ENCODE measurements around the gene CXCR6.

Gene CXCR6

DNA sequence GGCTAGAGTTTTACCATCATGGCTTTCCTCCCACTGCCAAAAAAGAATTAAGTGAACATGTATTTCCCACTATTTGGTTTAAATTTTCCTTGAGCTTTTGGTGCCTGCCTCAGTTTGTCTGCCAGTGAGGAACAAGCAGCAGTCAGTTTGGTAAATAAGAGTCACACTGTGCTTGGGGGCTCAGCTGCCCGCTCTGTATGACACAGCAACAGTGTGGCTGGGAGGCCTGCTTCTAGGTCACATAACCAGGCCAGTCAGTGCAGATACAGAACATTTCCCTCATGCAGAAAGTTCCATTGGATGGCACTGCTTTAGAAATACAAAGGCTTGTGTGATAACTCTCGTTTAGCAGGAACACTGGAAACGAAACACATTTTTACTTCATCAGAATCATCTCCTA, 26.7 kb downstream of the CXCR6 start:
- no peak for DNase-seq (ENCODE audit: low read depth)

DNA sequence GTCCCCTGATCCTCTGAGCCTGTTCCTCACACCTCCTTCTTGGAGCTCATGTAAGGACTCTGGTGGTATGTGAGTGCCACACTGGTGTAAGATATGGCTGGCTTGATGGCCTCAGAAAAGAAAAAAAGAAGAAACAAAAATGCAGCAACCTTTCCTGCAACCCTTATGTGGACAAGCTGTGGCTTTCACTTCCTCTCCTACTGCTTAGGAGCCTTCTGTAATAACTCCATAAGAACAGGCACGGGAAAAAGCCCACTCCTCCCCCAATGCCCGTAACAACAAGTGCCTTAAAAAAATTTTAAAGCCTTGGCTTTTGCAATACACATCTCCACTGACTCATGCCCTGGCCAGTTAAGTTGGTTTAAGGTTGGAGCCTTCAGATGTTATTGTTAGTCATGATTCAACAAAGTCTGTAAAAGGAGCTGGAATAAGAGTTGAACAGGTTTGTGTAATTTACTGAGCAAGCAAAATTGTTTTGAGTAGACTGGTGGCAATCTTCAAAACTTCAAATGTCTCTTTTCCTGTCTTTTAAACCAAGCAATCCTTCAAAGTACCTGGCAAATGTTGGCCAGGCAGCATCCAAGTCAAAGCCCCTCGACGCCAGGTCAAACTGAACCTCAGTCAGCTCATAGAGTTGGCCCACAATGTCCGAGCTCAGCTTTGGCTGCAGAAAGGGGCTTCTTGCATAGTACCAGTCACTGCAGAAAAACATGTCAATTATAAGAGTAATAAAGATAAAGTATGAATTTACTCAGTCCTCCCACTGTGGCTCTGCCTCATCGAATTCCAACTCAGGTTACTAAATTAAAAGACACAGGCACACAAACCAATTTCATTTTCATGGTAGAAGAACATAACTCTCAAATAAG, 29.5 kb downstream of the CXCR6 start:
- DNase-seq (ENCODE audit: low read depth): no peak

GRCh38 chr3:45974686-45975085, 31.4 kb downstream of the CXCR6 start:
- DNase-seq (ENCODE audit: low read depth): no peak

GRCh38 chr3:45975686-45976085, 32.4 kb downstream of the CXCR6 start:
- no peak for DNase-seq (ENCODE audit: low read depth)

- no peak for DNase-seq (ENCODE audit: low read depth)
These were observed 33.2 kb downstream of the CXCR6 start for GRCh38 chr3:45976191-45977091.

GRCh38 chr3:45978006-45978761, 34.9 kb downstream of the CXCR6 start:
- no peak for DNase-seq (ENCODE audit: low read depth)

- no peak for DNase-seq (ENCODE audit: low read depth)
These were observed 36.1 kb downstream of the CXCR6 start for GRCh38 chr3:45979378-45979777.

GRCh38 chr3:45980229-45980813, 37.1 kb downstream of the CXCR6 start:
- DNase-seq (ENCODE audit: low read depth): no peak

GRCh38 chr3:45980819-45981218, 37.6 kb downstream of the CXCR6 start:
- no peak for DNase-seq (ENCODE audit: low read depth)

DNA sequence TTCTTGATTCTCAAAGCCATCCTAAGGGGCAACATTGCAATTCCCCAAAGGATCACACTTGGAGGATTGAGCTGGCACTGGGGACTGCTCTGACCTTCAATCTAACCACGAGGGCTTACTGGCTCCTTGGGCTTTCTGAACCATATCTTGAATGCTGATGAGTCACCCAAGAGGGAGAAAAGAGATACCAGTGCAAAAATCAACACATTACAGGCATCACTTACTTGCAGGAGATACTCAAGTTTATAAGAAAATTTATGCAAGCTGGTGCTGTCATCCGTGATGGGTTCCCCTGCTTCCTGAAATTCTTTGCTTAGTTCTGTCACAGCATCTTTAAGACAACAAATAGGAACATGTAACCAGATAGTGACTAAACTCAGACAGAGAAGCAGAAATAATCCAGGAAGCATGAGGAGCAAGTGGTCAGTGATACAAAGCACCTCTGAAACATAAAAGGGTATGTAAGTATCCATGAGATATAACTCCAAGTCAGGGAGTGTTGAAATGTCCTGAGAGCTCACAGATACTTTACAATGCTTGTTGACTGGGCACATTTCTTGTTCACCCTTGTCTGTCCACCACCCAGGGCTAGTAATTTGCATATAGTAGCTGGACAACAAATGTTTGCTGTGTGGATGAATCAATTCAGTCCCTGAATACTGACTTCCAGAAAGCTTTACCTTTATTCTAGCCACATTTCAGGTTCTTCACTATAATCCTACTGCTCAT, 38.2 kb downstream of the CXCR6 start:
- no peak for DNase-seq (ENCODE audit: low read depth)

DNA sequence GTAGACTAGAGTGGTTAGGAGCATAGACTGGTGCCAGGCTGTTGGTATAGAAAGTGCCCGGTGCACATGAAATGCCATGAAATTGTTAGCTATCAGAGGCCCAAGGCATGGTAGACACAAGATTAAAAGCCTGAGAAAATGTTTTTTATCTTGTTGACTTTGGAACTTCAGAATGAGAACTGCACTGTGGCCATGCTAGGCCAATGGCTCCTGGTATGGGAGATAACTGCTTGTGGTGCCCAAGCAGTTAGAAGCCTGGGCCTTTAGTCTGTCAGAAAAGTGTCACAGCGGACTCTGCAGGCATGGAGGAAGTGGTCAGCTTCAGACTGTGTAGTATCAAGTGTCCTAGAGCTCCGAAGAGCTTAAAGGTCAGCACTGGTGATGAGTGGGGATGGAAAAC, 40.5 kb downstream of the CXCR6 start:
- no peak for DNase-seq (ENCODE audit: low read depth)

- no peak for DNase-seq (ENCODE audit: low read depth)
These were observed 41.4 kb downstream of the CXCR6 start for GRCh38 chr3:45984331-45985312.

- no peak for DNase-seq (ENCODE audit: low read depth)
These were observed 42.5 kb downstream of the CXCR6 start for GRCh38 chr3:45985532-45986302.

GRCh38 chr3:45986303-45986982, 43.2 kb downstream of the CXCR6 start:
- no peak for DNase-seq (ENCODE audit: low read depth)

DNA sequence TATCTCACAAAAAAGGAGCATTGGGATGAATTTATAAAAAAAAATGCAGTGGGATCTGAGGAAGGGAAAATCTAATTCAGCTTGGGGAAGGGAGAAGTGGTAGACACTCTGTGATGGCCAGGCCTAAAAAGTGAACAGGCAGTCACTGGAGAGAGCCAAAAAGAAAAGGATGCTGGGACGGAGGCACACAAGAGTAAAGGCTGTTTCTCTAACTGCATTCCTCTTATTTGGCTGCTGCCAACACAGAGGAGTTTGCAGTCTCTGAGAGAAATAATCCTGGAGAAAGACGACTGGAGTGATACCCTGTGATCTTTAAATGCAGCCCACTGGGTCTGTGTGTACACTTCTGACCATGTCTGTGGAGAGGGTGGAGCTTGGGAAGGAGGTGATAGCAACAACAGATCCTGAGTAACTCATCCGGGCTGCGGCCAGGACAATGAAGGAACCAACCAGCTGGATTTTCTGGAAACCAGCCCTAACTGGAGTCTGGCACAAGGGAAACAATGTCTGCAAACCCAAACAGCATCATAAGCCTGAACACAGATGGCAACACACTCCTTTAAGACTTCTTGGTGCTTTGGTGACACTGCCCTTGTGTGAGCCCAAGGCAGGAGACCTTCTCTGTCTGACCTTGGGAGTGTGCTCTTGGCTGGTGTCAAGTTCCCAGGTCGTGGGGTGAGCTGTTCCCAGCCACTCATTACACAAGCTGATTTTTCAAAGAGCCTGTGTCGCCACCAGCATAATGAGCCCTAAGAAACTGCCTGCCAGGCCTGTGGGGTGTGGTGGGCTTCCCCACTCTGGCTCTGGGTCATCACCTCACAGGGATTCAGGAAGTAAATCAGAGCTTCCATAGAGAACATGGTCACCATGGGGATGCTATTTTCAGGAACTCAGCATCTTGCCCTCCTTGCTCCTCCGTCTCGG, 44.4 kb downstream of the CXCR6 start:
- no peak for DNase-seq (ENCODE audit: low read depth)

DNA sequence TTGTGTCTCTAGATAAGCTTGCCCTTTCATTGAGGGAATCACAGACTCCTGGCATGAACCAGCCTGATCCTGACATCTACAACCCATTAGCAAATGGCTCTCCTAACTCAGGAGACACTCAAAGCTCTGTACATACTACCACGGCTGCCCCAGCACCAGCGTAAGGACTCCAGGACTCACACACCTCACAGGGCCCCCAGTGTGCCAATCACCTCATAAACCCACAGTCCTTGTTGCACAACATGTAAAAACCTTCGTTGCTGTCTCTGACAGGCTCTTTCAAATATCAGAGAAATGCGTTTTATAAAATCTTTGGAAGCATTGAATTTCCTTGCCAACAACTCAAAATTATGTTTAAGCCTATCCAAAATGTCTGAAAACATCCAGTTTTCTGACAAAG, 45.1 kb downstream of the CXCR6 start:
- no peak for DNase-seq (ENCODE audit: low read depth)

- no peak for DNase-seq (ENCODE audit: low read depth)
These were observed 45.5 kb downstream of the CXCR6 start for GRCh38 chr3:45988804-45989203.

DNA sequence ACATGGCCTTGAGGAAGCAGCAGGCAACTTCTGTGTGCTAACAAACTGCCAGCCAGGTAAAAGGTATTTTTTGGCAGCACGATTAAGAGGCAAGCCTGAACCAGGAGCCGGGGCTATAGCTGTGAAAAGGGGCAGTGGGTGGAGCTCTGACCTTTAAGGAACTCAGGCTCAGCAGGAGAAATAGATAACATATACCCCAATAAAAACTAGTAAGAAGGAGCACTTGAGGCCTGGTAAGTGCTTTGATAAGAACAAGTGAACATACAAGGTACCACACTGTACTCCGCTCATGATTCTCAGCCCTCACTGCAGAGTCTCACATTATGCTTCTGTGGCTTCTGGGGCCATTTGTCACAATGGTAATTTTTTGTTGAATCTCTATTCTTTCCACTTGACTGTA, 46.9 kb downstream of the CXCR6 start:
- no peak for DNase-seq (ENCODE audit: low read depth)

Data from stimulated activated CD4-positive, alpha-beta T cell treated with anti-CD3 and anti-CD28 coated beads, Interleukin-2, amount 100 ng/mL, for 4 hours (primary cell).